Raji (cell line): ENCODE results near the gene BAIAP3.

Experiments used
- POLR2A ChIP-seq: IDR thresholded peaks from 2 replicates; pipeline ENCODE4 v1.6.1; 2011; ENCODE audit warnings: low read depth, low read length, control low read depth; ENCODE audit not compliant: insufficient read depth

The BAIAP3 gene

GRCh38 chr16:1333149-1333812 is at the start of gene BAIAP3:
TSS of gene BAIAP3 (plus strand) at chr16:1333645. CDS start at chr16:1338550, 4,905 bp downstream.
- no peak for TF ChIP-seq POLR2A

GRCh38 chr16:1283996-1284616 is 49.3 kb upstream of the BAIAP3 start:
- TF ChIP-seq POLR2A: no peak

GRCh38 chr16:1285669-1286512 is 47.6 kb upstream of the BAIAP3 start:
- TF ChIP-seq POLR2A: no peak

GRCh38 chr16:1286513-1287094 is 46.8 kb upstream of the BAIAP3 start:
- TF ChIP-seq POLR2A: no peak

GRCh38 chr16:1287982-1288670 is 45.3 kb upstream of the BAIAP3 start:
- TF ChIP-seq POLR2A: no peak

- no peak for TF ChIP-seq POLR2A
These were observed 44.5 kb upstream of the BAIAP3 start for GRCh38 chr16:1288813-1289476.

GRCh38 chr16:1289477-1289866 is 44.0 kb upstream of the BAIAP3 start:
- no peak for TF ChIP-seq POLR2A

GRCh38 chr16:1290063-1290501 is 43.4 kb upstream of the BAIAP3 start:
- no peak for TF ChIP-seq POLR2A

GRCh38 chr16:1290860-1291575 is 42.4 kb upstream of the BAIAP3 start:
- no peak for TF ChIP-seq POLR2A

- TF ChIP-seq POLR2A: no peak
These were observed 41.9 kb upstream of the BAIAP3 start for GRCh38 chr16:1291576-1291974.

- no peak for TF ChIP-seq POLR2A
These were observed 39.4 kb upstream of the BAIAP3 start for GRCh38 chr16:1293921-1294656.

GRCh38 chr16:1295465-1295864 is 38.0 kb upstream of the BAIAP3 start:
- no peak for TF ChIP-seq POLR2A
